Upper lobe of right lung (tissue), 1 donor: Measurements from ENCODE around the gene HPGDS. TPM values are rescaled to one million over a fixed set of nuclear protein-coding genes. Genes with fewer than 3 reads are reported as not detected.

ENCODE experiments used
- ATAC-seq: fragments of 200-7000 bp; cut with Tn5 transposase; one replicate; pipeline ENCODE4 v1.9.1; 2020; ENCODE audit warnings: mild to moderate bottlenecking, moderate library complexity
- DNase-seq: peaks from one replicate; pipeline ENCODE4 v3.0.0-alpha.2; 2020
- H3K27ac ChIP-seq: fragments of 200-600 bp; one replicate; pipeline ENCODE4 v1.8.0; 2022
- H3K27me3 ChIP-seq: fragments of 200-600 bp; one replicate; pipeline ENCODE4 v1.8.0; 2022; ENCODE audit warnings: mild to moderate bottlenecking
- H3K36me3 ChIP-seq: fragments of 200-600 bp; one replicate; pipeline ENCODE4 v1.8.0; 2022
- H3K4me1 ChIP-seq: fragments of 200-600 bp; one replicate; pipeline ENCODE4 v1.8.0; 2022
- H3K4me3 ChIP-seq: fragments of 200-600 bp; one replicate; pipeline ENCODE4 v1.8.0; 2022; ENCODE audit warnings: mild to moderate bottlenecking
- H3K9me3 ChIP-seq: fragments of 200-600 bp; one replicate; pipeline ENCODE4 v1.8.0; 2022
- CTCF ChIP-seq: fragments of 200-600 bp; IDR thresholded peaks from one replicate; pipeline ENCODE4 v1.8.0; 2022; ENCODE audit warnings: antibody characterized with exemption
- intact Hi-C: fragments of 100-400 bp; cut with DNase I; formaldehyde crosslinking; loops from one replicate; pipeline ENCODE4 v1.11.0; 2022
- total RNA-seq: library from RNA; stranded (reverse); fragmentation: NEBNext Ultra II Directional; extraction: Animal tissue kit (Norgen Biotek cat#: 25700); gene quantifications from one replicate; pipeline ENCODE4 v1.2.1, GENCODE V29; 2021
- donor health status: DM: no; HTN: yes; CAD: no; lungs with severe emphysema.

The HPGDS gene
- total RNA-seq, 1 donor from 2014 or later: 15.8 TPM

- no peak for DNase-seq
- intact Hi-C loops: no loop called here
Observed at GRCh38 chr4:94377294-94377693, 34.7 kb upstream of the HPGDS start.

GRCh38 chr4:94375364-94375763 is 32.7 kb upstream of the HPGDS start:
- no peak overlapping the region for H3K27ac ChIP-seq
- intact Hi-C loops: no loop called here
- no peaks in the 10 kb centered on the region for H3K9me3 ChIP-seq
- no peak for TF ChIP-seq CTCF
- DNase-seq (no peak), ATAC-seq (no peak)
- H3K4me1 ChIP-seq: no peaks in the 10 kb centered on the region
- no peaks in the 10 kb centered on the region for H3K27me3 ChIP-seq
- H3K4me3 ChIP-seq: no peak overlapping the region
- H3K36me3 ChIP-seq: no peaks in the 10 kb centered on the region

More at GRCh38 chr4:94377294-94377693, 34.7 kb upstream of the HPGDS start:
- Histone ChIP-seq H3K9me3 (no peaks in the 10 kb centered on the region), H3K4me1 (no peaks in the 10 kb centered on the region), H3K27me3 (no peaks in the 10 kb centered on the region), H3K36me3 (no peaks in the 10 kb centered on the region), H3K27ac (no peak overlapping the region), H3K4me3 (no peak overlapping the region)
- no peak for TF ChIP-seq CTCF
- ATAC-seq: no peak

- Histone ChIP-seq H3K27ac (no peak overlapping the region), H3K4me1 (no peaks in the 10 kb centered on the region), H3K36me3 (no peaks in the 10 kb centered on the region), H3K4me3 (no peak overlapping the region), H3K27me3 (no peaks in the 10 kb centered on the region), H3K9me3 (no peaks in the 10 kb centered on the region)
- intact Hi-C loops: no loop called here
- no peak for TF ChIP-seq CTCF
- ATAC-seq: no peak
- DNase-seq: no peak
Observed at GRCh38 chr4:94373752-94374151, 31.1 kb upstream of the HPGDS start.

GRCh38 chr4:94372991-94373390 is 30.4 kb upstream of the HPGDS start:
- Histone ChIP-seq H3K27ac (no peak overlapping the region), H3K4me3 (no peak overlapping the region), H3K27me3 (no peaks in the 10 kb centered on the region), H3K36me3 (no peaks in the 10 kb centered on the region), H3K9me3 (no peaks in the 10 kb centered on the region), H3K4me1 (no peaks in the 10 kb centered on the region)
- DNase-seq: no peak
- intact Hi-C loops: no loop called here
- no peak for TF ChIP-seq CTCF
- no peak for ATAC-seq

GRCh38 chr4:94372228-94372978 is 29.8 kb upstream of the HPGDS start:
- H3K9me3 ChIP-seq: no peaks in the 10 kb centered on the region
- TF ChIP-seq CTCF: no peak
- no peaks in the 10 kb centered on the region for H3K36me3 ChIP-seq
- no peaks in the 10 kb centered on the region for H3K4me1 ChIP-seq
- H3K4me3 ChIP-seq: no peak overlapping the region
- H3K27me3 ChIP-seq: no peaks in the 10 kb centered on the region
- H3K27ac ChIP-seq: no peak overlapping the region
- intact Hi-C loops: no loop called here
- DNase-seq (no peak), ATAC-seq (no peak)
